ENCODE measurements around the gene RPP25L. TPM values are rescaled to one million over a fixed set of nuclear protein-coding genes. Genes with fewer than 3 reads are reported as not detected.

RPP25L gene, protein sequence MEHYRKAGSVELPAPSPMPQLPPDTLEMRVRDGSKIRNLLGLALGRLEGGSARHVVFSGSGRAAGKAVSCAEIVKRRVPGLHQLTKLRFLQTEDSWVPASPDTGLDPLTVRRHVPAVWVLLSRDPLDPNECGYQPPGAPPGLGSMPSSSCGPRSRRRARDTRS
- total RNA-seq, result 10 to 100 TPM; 28.9 to 83.5 (median 54.8) TPM

DNA sequence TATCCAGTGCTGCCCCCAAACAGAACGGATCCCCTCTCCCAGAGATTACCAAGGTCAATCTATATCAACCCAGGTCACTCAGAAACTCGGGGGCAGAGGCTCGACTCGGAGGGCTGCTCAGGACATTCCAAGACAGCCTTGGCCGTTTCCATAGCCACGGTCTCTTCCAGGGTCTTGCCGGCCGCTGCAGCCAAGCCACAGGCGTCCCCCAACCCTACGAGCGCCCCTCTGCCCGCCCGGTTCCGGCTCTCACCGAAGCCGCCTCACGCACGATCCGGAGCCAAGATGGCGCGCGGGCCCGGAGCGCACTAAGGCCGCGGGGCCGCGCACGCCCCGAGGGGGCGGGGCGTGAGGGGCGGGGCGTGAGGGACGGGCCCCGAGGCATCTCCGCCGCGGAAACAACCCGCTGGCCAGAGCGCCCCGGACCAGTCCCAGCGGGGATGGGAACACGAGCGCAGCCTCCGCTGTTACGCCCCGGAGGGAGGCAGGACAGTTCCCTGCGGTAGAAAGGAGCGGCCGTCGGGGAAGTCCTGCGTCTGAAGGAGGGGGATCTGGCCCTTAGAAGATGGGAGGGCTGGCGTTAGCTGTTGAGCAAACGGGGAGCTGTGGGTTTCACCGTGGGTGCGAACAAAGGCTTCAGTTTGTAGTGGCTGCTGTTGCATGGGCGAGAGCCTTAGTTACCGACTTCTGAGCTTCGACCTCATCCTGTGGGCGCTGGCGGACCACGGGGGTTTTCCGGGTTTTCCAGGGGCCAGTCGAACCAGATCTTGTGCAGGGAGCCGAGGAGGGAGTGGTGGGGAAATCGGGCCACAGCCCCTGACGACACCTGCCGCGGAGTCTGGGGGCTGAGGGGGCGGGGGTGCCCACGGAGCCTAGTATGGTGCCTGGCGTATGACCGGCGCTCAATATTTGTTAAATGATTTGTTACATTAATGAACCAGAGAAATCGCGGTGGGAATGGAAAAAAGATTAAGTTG lies at the start of gene RPP25L:
Gene RPP25L, minus strand, starts transcription at position 287 of the 977 bp plus-strand sequence. CDS start 801 bp downstream, outside the sequence.
- Histone ChIP-seq H3K27me3 (no peaks in the 10 kb centered on the region), H3K4me3 (peak within 1 kb of the TSS; percentile 66 to 82 (median 69)), H3K9me3 (no peaks in the 10 kb centered on the region), H3K27ac (peak within 1 kb of the TSS; percentile 79 to 92 (median 84)), H3K4me1 (peaks cover 0 to 24% (median 2%) of the 10 kb centered on the region in 4 donors), H3K36me3 (peaks cover 0 to 33% (median 0%) of the 10 kb centered on the region in 3 donors)
- peak; percentile 87 to 94 (median 93) for DNase-seq
- TF ChIP-seq, protein P1, sequence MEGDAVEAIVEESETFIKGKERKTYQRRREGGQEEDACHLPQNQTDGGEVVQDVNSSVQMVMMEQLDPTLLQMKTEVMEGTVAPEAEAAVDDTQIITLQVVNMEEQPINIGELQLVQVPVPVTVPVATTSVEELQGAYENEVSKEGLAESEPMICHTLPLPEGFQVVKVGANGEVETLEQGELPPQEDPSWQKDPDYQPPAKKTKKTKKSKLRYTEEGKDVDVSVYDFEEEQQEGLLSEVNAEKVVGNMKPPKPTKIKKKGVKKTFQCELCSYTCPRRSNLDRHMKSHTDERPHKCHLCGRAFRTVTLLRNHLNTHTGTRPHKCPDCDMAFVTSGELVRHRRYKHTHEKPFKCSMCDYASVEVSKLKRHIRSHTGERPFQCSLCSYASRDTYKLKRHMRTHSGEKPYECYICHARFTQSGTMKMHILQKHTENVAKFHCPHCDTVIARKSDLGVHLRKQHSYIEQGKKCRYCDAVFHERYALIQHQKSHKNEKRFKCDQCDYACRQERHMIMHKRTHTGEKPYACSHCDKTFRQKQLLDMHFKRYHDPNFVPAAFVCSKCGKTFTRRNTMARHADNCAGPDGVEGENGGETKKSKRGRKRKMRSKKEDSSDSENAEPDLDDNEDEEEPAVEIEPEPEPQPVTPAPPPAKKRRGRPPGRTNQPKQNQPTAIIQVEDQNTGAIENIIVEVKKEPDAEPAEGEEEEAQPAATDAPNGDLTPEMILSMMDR (IDR thresholded peaks at IDR 0.05), result peak in 1 of 6 experiments; percentile 2
- peak; percentile 66 to 95 for TF ChIP-seq POLR2A (IDR thresholded peaks at IDR 0.05)

DNA sequence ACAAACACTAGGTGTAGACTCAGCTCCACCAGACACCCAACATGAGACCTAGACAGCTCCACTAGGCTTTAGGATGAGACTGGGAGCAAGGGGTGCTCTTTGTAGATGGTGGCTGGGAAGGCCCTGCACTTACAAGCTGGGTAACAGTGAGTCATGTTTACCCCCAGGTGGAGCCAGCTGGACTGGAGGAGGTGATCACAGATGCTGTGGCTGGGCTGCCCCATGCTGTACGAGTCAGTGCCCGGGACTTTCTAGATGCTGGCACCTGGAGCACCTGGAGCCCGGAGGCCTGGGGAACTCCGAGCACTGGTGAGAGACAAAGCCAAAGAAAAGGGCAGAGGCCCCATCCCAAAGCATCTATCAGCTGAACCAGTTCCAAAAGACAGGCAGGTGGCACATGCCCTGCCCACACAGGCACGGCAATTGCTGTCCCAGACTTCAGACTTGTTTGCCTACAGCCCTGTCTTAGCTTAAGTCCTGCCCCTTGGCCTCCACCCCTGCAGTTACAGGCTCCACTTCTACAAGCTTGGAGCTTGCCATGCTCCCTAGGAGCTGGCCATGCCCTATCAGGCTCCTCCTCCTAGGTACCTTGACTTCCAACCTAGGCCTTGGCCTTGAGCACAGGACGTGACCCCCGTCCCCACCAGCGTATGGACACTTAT lies 47.8 kb upstream of the RPP25L start:
- no peaks in the 10 kb centered on the region for H3K9me3 ChIP-seq
- no peak overlapping the region for H3K4me3 ChIP-seq
- no peak for TF ChIP-seq POLR2A (IDR thresholded peaks at IDR 0.05)
- TF ChIP-seq, protein P1 (IDR thresholded peaks at IDR 0.05), result no peak
- no peaks in the 10 kb centered on the region for H3K36me3 ChIP-seq
- peak overlapping the region in 1 of 4 donors; percentile 10 for H3K27ac ChIP-seq
- DNase-seq, result no peak
- H3K4me1 ChIP-seq, result peaks cover 0 to 11% (median 4%) of the 10 kb centered on the region in 4 donors
- no peaks in the 10 kb centered on the region for H3K27me3 ChIP-seq

DNA sequence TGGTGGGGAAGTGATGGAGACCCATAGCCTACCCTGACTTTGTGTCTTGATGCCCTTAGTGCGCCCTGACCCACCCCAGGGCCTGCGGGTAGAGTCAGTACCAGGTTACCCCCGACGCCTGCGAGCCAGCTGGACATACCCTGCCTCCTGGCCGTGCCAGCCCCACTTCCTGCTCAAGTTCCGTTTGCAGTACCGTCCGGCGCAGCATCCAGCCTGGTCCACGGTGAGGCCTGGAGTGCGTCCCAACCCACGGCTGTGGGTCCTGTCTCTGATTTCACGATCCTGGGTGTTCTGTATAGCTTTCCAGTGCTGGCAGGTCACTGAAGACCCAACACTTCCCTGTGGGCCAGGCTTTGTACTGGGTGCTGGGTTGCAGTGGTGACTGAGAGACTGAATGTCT lies 46.6 kb upstream of the RPP25L start:
- TF ChIP-seq, protein P1 (IDR thresholded peaks at IDR 0.05), result no peak
- TF ChIP-seq POLR2A (IDR thresholded peaks at IDR 0.05), result no peak
- H3K9me3 ChIP-seq, result no peaks in the 10 kb centered on the region

DNA sequence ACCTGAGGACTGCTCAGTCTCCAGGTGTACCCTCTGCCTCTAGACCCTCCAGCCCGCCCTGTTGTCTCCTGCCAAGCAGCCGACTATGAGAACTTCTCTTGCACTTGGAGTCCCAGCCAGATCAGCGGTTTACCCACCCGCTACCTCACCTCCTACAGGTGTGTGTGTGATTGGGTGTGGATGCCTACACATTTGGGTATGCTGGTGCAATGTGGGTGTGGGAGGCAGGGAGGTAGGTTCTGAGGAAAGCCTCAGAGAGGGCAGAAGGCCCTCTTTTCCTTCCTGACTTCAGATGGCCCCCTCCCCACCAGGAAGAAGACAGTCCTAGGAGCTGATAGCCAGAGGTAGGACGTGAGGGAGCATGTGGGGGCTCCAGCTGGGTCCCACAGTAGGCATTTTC lies 45.1 kb upstream of the RPP25L start:
- no peak overlapping the region for H3K4me3 ChIP-seq
- H3K4me1 ChIP-seq, result peaks cover 0 to 32% (median 6%) of the 10 kb centered on the region in 4 donors
- TF ChIP-seq POLR2A (IDR thresholded peaks at IDR 0.05), result no peak
- TF ChIP-seq, protein P1 (IDR thresholded peaks at IDR 0.05), result no peak
- DNase-seq, result no peak
- H3K9me3 ChIP-seq, result no peaks in the 10 kb centered on the region
- H3K27ac ChIP-seq, result no peak overlapping the region
- no peaks in the 10 kb centered on the region for H3K36me3 ChIP-seq
- no peaks in the 10 kb centered on the region for H3K27me3 ChIP-seq

More for the DNA sequence above, 46.6 kb upstream of the RPP25L start:
- Histone ChIP-seq H3K4me3 (no peak overlapping the region), H3K27me3 (no peaks in the 10 kb centered on the region), H3K4me1 (peaks cover 0 to 18% (median 0%) of the 10 kb centered on the region in 4 donors), H3K36me3 (no peaks in the 10 kb centered on the region), H3K27ac (no peak overlapping the region)
- no peak for DNase-seq

DNA sequence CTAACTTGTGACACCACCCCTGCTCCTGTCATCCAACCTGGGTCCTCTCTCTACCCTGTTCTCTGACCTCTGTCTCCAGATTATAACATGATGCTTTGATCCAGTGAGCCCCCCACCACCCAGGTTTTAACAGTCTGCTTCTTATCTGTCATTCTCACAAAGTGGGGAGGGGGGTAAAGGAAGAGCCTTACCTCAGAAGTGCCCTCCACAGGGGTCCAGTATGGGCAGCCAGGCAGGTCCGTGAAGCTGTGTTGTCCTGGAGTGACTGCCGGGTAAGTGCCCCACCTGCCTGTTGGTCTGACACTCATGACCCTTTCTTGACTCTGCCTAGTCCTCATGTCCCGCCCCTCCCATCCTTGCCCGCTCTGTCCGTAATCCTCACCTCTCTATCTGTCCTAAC lies 43.5 kb upstream of the RPP25L start:
- Histone ChIP-seq H3K4me3 (no peak overlapping the region), H3K9me3 (no peaks in the 10 kb centered on the region), H3K36me3 (peaks cover 0 to 5% (median 0%) of the 10 kb centered on the region in 3 donors), H3K27me3 (no peaks in the 10 kb centered on the region), H3K27ac (no peak overlapping the region), H3K4me1 (peaks cover 0 to 40% (median 6%) of the 10 kb centered on the region in 4 donors)
- no peak for DNase-seq
- TF ChIP-seq, protein P1 (IDR thresholded peaks at IDR 0.05), result no peak
- no peak for TF ChIP-seq POLR2A (IDR thresholded peaks at IDR 0.05)
